ENCODE results near the gene CWF19L1. TPM values are rescaled to one million over a fixed set of nuclear protein-coding genes. Genes with fewer than 3 reads are reported as not detected.

Gene CWF19L1
- total RNA-seq, 1 experiment from 2014 or later, result 38.0 TPM

GRCh38 chr10:100265821-100266485 lies 1.5 kb downstream of the CWF19L1 start:
- Histone ChIP-seq H3K27me3 (ENCODE audit: insufficient read depth, low read length) (no peaks in the 10 kb centered on the region), H2AFZ (ENCODE audit: low read length) (no peak overlapping the region), H4K20me1 (ENCODE audit: control insufficient read depth, insufficient read depth, insufficient read length) (no peaks in the 10 kb centered on the region), H3K9me3 (ENCODE audit: control insufficient read depth, low read depth, low read length) (no peaks in the 10 kb centered on the region), H3K9ac (ENCODE audit: extremely low read depth, insufficient read length, low read length) (no peak overlapping the region), H2AK5ac (ENCODE audit: insufficient read length, low read length) (no peak overlapping the region), H3K4me1 (ENCODE audit: insufficient read depth, low read length) (no peaks in the 10 kb centered on the region; the same call in 1 of the 2 replicates), H3K4me2 (ENCODE audit: insufficient read depth, insufficient read length, low read length) (no peak overlapping the region), H2BK20ac (ENCODE audit: low read depth, low read length, poor library complexity, severe bottlenecking) (no peak overlapping the region), H4K91ac (ENCODE audit: insufficient read length, low read depth, low read length) (no peak overlapping the region), H2BK5ac (ENCODE audit: insufficient read length, low read length) (no peak overlapping the region), H3K18ac (ENCODE audit: insufficient read length, low read depth, low read length) (no peak overlapping the region), H4K5ac (ENCODE audit: insufficient read length, low read depth, low read length) (no peak overlapping the region), H3K79me1 (ENCODE audit: insufficient read depth, low read depth, low read length, poor library complexity, severe bottlenecking) (peaks cover 5% of the 10 kb centered on the region), H3K23ac (ENCODE audit: insufficient read length, low read depth, low read length) (no peak overlapping the region), H3T11ph (ENCODE audit: low read length) (no peak overlapping the region), H3K23me2 (ENCODE audit: insufficient read length, low read depth, low read length, poor library complexity, severe bottlenecking) (peaks cover 6% of the 10 kb centered on the region), H3K27ac (ENCODE audit: insufficient read length, low read depth, low read length) (no peak overlapping the region), H2BK120ac (ENCODE audit: low read depth, low read length, poor library complexity, severe bottlenecking) (no peak overlapping the region), H2BK15ac (ENCODE audit: low read depth, low read length) (no peak overlapping the region), H3K14ac (ENCODE audit: insufficient read depth, low read length) (no peak overlapping the region), H3K79me2 (ENCODE audit: insufficient read depth, low read length) (no peaks in the 10 kb centered on the region; the same call in 1 of the 2 replicates), H3K56ac (ENCODE audit: insufficient read length, low read depth, low read length) (no peak overlapping the region), H3K4ac (ENCODE audit: low read depth, low read length) (no peak overlapping the region), H2BK12ac (ENCODE audit: insufficient read length, low read depth, low read length) (no peak overlapping the region), H4K8ac (replicated peaks; ENCODE audit: insufficient read length, low read depth, low read length) (no peak overlapping the region)
- TF ChIP-seq CTCF (conservative IDR thresholded peaks at IDR 0.05), result no peak
- WGBS (ENCODE audit: extremely low coverage, insufficient read length, low lambda C conversion rate), result no CpG with 5 or more reads among the region's 15 CpGs
- no peak for DNase-seq
- Mint-ChIP-seq H3K4me1 (0 out of 4 replicates have a peak, but pooled peaks cover 3 to 16% of the 10 kb centered on the region in 2 experiments), H3K4me3 (peak overlapping the region; percentile 99 to 100), H3K36me3 (ENCODE audit: insufficient read depth in 1 of 3, low read depth in 3 of 3) (peaks cover 0 to 6% (median 0%) of the 10 kb centered on the region in 3 experiments; a peak in 5 of 7 replicates), H3K27ac (no peak overlapping the region; a peak in 1 of 7 replicates), H3K27me3 (ENCODE audit: low read depth) (no peaks in the 10 kb centered on the region), H3K9me3 (no peaks in the 10 kb centered on the region; a peak in 1 of 5 replicates)
